ENCODE data around the gene HMGCR. TPM values are rescaled to one million over a fixed set of nuclear protein-coding genes. Genes with fewer than 3 reads are reported as not detected.

The HMGCR gene
- total RNA-seq, 1 experiment from 2014 or later, result 22.0 TPM

GRCh38 chr5:75363726-75364495, 26.9 kb downstream of the HMGCR start:
- no peak for DNase-seq
- POLR2A ChIA-PET (ENCODE audit: unreplicated experiment), result interaction anchor here (0.5 kb wide), 1 partner anchor 124 kb away, joined by 3 read pairs; no protein-coding TSS in a partner anchor
- BruUV-seq (replicated peaks), result no TSS peak

GRCh38 chr5:75364571-75365280, 27.7 kb downstream of the HMGCR start:
- ChIA-PET POLR2A (ENCODE audit: unreplicated experiment) (interaction anchor here (0.6 kb wide), 1 partner anchor 386 kb away, joined by 3 read pairs; no protein-coding TSS in a partner anchor), CTCF (no interaction called here)
- no peak overlapping the region for H3K27ac ChIP-seq (ENCODE audit: low read length)
- intact Hi-C loops (cut with micrococcal nuclease), result no loop called here
- peaks cover 17% of the 10 kb centered on the region for H3K36me3 ChIP-seq (ENCODE audit: low read depth, low read length)
- no peaks in the 10 kb centered on the region for H3F3A ChIP-seq (ENCODE audit: low read length, unreplicated experiment)
- DNase-seq (no peak), ATAC-seq (no peak)
- H3K4me1 ChIP-seq (ENCODE audit: insufficient read depth, low read length), result 0 out of 2 replicates have a peak, but pooled peaks cover 6% of the 10 kb centered on the region
- no TSS peak for BruUV-seq (replicated peaks)
- H2AFZ ChIP-seq (ENCODE audit: low read length), result no peak overlapping the region
- no peaks in the 10 kb centered on the region for H3K9me2 ChIP-seq (replicated peaks; ENCODE audit: low read length)
- H3K4me2 ChIP-seq (ENCODE audit: low read length), result no peak overlapping the region
- H3K27me3 ChIP-seq (ENCODE audit: low read length), result no peaks in the 10 kb centered on the region
- H4K20me1 ChIP-seq (ENCODE audit: low read length), result no peaks in the 10 kb centered on the region
- no peak overlapping the region for H3K4me3 ChIP-seq (ENCODE audit: low read length)
- no peaks in the 10 kb centered on the region for H3K9me3 ChIP-seq (ENCODE audit: low read length)
- TF ChIP-seq EZH2 (IDR thresholded peaks at IDR 0.05; ENCODE audit: low read length, unreplicated experiment) (no peak), CTCF (conservative IDR thresholded peaks at IDR 0.05; ENCODE audit: low read depth, low read length) (no peak), EZH2phosphoT487 (IDR thresholded peaks at IDR 0.05; ENCODE audit: borderline replicate concordance, low read length) (no peak)
- no peaks in the 10 kb centered on the region for H3K79me2 ChIP-seq (ENCODE audit: low read length)
- no peak overlapping the region for H3K9ac ChIP-seq (ENCODE audit: low read length)

More at GRCh38 chr5:75363726-75364495, 26.9 kb downstream of the HMGCR start:
- Histone ChIP-seq H3F3A (ENCODE audit: low read length, unreplicated experiment) (no peaks in the 10 kb centered on the region), H4K20me1 (ENCODE audit: low read length) (no peaks in the 10 kb centered on the region), H3K79me2 (ENCODE audit: low read length) (no peaks in the 10 kb centered on the region), H3K4me2 (ENCODE audit: low read length) (no peak overlapping the region), H3K36me3 (ENCODE audit: low read depth, low read length) (peaks cover 25% of the 10 kb centered on the region), H3K4me3 (ENCODE audit: low read length) (no peak overlapping the region), H3K9me2 (replicated peaks; ENCODE audit: low read length) (no peaks in the 10 kb centered on the region), H3K9me3 (ENCODE audit: low read length) (no peaks in the 10 kb centered on the region), H3K27me3 (ENCODE audit: low read length) (no peaks in the 10 kb centered on the region), H3K27ac (ENCODE audit: low read length) (no peak overlapping the region), H3K9ac (ENCODE audit: low read length) (no peak overlapping the region), H3K4me1 (ENCODE audit: insufficient read depth, low read length) (0 out of 2 replicates have a peak, but pooled peaks cover 6% of the 10 kb centered on the region), H2AFZ (ENCODE audit: low read length) (no peak overlapping the region)
- intact Hi-C loops (cut with micrococcal nuclease), result no loop called here
- no peak; the same call in 1 of the 2 replicates for ATAC-seq
- TF ChIP-seq CTCF (conservative IDR thresholded peaks at IDR 0.05; ENCODE audit: low read depth, low read length), result no peak
- TF ChIP-seq EZH2phosphoT487 (IDR thresholded peaks at IDR 0.05; ENCODE audit: borderline replicate concordance, low read length), result no peak
- TF ChIP-seq EZH2 (IDR thresholded peaks at IDR 0.05; ENCODE audit: low read length, unreplicated experiment), result no peak
- CTCF ChIA-PET, result no interaction called here

All from PC-3 (cell line).